ENCODE results near the gene CTAGE15.
"Not testable (repeated sequence)": the region's sequence is repeated elsewhere in the genome, so short reads cannot be mapped to it uniquely, and the experiment has no call there.

CTAGE15 gene, protein sequence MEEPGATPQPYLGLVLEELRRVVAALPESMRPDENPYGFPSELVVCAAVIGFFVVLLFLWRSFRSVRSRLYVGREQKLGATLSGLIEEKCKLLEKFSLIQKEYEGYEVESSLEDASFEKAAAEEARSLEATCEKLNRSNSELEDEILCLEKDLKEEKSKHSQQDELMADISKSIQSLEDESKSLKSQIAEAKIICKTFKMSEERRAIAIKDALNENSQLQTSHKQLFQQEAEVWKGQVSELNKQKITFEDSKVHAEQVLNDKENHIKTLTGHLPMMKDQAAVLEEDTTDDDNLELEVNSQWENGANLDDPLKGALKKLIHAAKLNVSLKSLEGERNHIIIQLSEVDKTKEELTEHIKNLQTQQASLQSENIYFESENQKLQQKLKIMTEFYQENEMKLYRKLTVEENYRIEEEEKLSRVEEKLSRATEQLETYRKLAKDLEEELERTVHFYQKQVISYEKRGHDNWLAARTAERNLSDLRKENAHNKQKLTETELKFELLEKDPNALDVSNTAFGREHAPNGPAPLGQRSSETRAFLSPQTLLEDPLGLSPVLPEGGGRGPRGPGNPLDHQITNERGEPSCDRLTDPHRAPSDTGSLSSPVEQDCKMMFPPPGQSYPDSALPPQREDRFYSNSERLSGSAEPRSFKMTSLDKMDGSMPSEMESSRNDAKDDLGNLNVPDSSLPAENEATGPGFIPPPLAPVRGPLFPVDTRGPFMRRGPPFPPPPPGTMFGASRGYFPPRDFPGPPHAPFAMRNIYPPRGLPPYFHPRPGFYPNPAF

DNA sequence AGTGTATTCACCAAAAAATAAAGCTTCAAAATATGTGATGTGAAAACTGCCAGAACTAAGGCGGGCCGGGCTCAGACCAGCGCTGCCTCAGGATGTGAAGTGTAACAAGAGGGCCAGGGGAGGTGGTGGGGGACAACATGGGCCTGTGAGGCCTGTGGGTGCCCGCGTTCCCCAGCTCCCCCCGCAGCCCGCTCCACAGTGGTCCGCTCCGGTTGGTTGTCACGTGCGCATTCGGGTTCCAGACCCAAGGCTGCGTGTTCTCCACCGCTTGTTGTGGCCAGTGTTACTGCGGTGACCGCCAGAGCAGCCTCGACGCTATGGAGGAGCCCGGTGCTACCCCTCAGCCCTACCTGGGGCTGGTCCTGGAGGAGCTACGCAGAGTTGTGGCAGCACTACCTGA lies at the start of gene CTAGE15:
TSS of gene CTAGE15 (plus strand) at position 301 of the 400 bp plus-strand sequence. CDS start at position 318, 17 bp downstream.
- FAIRE-seq, result not testable (repeated sequence)

DNA sequence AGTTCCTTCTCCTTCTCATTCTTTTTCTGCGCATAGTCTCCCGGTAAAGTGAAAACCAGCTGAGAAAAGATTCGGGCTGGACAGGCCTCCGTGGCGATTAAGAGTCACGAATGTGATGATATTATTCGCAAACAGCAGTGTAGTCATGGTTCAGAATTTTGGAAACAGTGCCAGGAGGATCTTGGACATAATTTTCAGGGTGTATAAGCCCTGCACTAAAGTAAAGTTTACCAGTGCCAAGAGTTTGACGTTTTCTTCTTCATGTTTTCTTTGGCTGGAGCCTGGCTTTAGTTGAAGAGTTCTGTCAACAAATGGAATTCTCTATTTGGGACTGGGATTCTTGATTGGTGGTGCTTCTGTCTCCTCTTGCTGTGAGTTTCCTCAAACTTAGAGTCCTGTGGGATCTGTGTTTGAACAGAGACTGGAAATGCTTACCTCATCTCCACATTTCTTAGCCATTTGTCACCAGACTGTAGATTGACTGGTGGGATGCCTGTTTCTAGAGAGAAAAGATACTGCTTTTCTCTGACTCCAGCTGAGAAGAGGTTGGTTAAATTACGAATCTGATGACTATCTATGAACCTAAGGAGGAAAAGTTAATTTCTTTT lies 49.2 kb upstream of the CTAGE15 start:
- FAIRE-seq, result peak; percentile 41

DNA sequence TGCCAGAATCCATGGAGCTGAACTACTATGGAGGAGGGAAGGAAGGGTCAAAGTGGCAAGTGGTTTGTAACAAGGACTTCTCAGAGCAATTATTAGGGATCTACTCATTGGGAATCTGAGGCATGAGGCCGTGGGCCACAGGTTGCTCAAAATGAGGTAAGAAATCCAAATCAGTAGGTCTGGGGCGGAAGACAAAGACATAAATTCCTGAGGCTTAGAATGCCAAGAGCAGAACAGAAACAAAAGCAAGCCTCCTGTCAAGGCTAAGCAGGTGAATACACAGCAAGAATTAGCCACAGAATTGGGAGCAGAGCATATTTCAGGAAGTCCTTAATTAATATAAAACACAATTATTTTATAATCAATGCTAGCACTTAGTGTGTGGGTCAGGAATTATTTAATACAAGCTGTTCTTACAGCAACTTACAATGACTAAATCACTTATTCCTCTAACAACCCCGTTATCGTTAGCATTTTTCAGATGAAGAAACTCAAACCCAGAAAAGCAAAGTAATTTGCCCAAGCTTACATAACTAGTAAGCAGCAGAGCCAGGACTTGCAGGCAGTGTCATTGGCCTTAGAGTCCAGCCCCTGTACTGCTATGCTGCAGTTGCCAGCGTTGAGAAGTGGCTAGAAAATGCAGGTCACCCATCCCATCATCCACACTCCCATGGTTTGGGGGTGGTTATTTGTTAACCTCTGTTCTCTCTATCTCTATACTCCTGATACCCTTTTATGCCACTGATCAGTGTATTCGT lies 40.3 kb upstream of the CTAGE15 start:
- not testable (repeated sequence) for FAIRE-seq

DNA sequence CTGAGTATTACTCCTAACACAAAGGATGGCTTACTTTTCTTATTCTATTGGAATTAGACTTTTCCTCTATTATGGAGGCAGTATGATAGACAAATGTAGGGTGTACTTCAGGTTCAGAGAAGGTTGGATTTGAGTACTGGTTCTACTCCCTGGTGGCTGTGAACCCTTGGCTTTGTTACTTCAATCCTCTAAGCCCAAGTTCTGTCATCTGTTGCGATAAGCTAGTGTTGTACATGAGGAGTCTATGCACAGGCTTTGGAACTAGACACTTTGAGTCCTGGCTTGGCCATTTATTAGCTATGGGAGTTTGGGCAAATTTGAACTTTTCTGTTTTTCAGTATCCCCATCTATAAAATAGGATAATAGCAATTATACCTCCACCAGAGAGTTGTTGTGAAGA lies 39.7 kb upstream of the CTAGE15 start:
- FAIRE-seq, result not testable (repeated sequence)

DNA sequence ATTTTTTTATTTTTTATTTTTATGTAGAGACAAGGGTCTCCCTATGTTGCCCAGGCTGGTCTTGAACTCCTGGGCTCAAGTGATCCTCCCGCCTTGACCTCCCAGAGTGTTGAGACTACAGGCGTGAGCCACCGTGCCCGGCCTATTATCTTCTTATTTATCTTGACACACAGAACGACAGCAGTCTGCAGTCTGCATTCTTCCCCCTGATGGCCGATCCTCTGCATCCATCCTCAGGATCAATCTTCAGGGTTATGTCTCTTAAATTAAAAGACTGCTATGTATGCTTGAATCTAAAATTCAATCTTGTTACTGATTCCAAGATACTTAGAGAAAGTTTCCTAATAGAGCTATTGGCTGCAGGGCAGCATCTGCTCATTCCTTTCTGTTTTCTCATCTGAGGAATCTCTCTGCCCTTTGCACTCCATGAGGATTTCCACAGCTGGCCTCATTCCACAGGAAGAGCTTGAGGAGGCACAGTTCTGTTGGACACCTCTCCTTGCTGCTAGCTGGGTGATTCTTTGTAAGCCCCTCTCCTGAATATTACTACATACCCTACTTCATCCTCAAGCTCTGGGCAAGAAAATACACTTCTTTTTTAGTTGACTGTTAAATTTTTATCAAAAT lies 38.3 kb upstream of the CTAGE15 start:
- not testable (repeated sequence) for FAIRE-seq

DNA sequence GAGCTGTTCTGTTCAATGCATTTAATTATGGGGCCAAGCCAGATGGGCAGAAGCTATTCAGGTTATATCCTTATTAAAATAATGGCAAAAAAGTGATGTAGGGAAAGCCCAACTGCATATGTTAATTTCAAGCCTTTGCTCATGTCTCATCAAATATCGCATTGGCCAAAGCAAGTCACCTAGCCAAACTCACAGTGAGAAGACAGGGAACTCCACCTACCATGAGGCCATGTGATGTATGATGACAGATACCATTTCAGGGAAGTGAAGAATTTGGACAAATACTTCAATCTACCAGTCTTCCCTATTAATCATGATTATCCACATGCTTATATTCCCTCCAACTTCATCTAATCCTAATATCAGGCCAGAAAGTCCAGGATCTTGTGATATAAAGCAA lies 35.2 kb upstream of the CTAGE15 start:
- FAIRE-seq, result not testable (repeated sequence)

DNA sequence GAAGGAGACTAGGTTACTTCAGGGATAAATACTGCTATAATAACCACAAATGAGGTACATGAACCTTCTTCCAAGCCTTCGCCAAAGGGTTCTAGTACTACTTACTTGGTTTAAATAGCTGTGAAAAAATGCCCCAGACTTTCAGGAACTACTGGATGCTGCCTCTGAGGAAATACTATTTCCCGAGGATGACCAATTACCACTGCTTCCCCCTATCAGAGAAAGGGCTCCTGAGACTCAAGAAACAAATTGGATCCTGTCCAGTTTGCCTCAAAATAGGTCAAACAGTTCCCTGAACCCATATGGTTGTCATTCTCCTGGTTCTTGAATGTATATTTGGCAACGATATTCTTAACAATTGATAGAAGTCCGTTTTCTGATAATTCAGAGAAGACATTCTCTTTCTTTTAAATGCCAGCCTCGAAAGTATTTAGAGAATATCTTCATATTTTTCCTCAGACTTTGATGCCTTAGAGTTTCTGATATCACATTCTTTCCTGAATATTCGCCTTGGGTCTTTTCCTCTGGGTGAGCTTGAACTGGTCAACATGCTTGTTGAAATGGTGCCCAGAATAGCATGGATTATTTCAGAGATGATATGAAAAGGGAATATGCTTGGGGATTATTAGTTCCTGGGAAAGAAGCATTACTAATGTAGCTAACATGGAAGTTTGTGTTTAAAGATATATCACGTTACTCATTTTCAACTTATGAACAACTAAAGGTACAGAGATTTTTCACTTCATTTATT lies 28.1 kb upstream of the CTAGE15 start:
- not testable (repeated sequence) for FAIRE-seq

DNA sequence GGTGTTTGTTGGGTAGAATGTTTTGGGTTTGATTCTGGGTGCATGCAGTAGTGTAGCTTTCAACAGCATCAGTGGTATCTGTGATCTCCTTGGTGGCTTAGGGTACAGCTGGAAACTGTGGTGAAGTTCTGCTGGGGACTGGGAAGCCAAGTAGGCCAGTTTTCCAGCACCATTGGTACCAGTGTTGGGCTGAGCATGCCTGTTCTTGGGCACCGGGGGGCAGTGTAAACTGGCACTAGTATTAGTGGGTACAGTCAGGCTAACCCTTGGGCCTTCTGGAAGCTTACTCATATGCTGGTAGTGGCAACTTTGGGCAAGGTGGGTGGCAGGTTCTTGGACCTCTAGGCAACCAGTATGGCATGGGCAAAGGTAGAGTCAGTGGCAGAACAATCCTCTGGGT lies 15.6 kb upstream of the CTAGE15 start:
- FAIRE-seq, result not testable (repeated sequence)

DNA sequence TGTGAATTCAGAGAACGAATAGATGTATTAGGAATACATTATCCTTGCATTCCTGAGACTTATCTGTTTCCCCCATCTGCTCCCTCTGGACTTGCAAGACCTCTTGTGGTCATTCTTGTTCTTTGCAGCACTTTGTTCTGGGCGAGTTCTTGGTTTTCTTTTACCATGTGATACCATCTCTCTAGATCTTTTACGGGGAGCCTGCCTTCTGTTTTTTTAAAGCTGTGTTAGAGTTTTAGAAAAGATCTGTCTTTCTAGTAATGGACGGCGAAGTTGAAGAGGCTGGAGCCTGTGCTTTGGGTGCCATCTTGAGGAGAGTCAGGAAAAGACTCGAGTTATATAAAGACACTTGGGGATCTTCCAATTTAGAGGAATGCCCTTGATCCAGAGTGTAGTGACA lies 8.3 kb upstream of the CTAGE15 start:
- FAIRE-seq, result not testable (repeated sequence)

DNA sequence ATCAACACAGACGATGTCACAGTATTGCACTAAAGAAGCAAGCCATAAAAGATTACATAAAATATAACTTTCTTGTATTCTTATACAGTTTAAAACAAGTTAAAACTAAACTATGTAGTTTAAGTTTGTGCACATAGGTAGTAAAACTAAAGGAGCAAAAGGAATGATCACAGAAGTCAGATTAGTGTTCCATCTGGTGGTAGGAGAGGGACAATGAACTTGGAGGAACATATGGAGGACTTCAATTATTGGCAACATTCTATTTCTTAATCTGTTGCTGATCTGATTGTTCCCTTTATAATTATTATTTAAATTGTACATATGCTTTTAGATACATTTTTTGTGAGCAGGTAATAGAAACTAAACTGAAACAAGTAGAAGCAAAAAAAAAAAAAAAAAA lies 5.6 kb upstream of the CTAGE15 start:
- FAIRE-seq, result not testable (repeated sequence)

DNA sequence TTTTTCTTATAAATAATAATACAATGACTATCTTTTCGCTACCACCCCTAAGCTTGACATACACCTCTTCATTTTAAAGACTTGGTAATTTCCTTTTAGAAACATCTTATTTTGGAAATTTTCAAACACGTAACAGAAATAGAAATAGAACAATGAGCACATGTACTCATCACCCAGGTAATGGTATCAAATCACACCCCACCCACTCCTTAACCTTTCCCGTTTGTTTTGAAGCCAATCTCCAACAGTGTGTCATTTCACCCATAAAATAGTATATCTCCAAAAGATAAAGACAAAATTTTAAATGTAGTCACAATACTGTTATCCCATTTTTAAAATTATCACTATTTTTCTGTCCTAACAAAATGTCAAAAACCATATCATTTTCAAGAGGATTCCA lies 16.6 kb downstream of the CTAGE15 start:
- FAIRE-seq, result peak; percentile 18

DNA sequence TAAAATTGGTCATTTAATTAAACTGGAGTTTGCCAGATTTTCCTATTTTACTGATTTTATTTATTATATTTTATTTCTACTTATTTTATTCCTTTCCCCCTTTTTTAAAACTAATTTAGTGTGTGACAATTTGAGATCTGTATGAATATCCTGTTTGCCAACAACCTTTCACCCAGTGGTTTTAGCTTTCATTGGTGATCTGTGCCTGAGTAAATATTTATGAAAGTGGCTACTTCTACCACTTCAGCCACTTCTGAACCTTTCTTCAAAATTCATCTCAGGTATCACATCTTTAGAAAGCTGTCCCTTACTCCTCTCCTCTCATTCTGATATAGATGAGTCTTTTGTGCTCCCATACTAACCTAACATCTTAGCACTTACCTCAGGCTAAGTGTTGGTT lies 18.3 kb downstream of the CTAGE15 start:
- FAIRE-seq, result not testable (repeated sequence)

DNA sequence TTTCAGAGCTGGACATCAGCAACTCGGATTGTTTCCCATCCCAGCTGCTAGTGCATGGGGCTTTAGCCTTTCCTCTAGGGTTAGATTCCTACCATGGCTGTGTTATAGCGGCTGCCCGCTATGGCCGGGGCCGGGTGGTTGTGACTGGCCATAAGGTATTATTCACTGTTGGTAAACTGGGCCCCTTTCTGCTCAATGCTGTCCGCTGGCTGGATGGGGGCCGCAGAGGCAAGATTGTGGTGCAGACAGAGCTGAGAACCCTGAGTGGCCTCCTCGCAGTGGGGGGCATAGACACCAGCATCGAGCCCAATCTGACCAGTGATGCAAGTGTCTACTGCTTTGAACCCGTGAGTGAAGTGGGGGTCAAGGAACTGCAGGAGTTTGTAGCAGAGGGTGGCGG lies 26.5 kb downstream of the CTAGE15 start:
- FAIRE-seq, result not testable (repeated sequence)

DNA sequence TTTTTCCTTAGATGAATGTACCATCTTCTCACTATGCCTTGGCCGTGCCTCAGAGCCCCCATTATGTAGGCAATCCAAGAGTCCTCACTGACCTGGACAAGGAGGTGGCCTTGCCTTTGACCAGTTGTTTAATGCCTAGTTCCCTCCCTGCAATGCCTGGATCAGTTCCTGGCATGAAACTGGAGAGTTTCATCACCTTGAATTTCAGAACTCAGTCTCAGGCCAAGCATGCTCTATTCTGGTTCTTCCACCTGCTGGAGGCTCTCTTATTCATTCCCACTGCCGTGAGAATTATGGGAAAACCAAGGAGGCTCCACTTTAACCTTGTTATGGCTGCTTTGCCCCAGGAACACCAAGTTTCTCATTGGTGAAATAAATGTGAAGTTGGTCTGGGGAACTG lies 31.9 kb downstream of the CTAGE15 start:
- not testable (repeated sequence) for FAIRE-seq

DNA sequence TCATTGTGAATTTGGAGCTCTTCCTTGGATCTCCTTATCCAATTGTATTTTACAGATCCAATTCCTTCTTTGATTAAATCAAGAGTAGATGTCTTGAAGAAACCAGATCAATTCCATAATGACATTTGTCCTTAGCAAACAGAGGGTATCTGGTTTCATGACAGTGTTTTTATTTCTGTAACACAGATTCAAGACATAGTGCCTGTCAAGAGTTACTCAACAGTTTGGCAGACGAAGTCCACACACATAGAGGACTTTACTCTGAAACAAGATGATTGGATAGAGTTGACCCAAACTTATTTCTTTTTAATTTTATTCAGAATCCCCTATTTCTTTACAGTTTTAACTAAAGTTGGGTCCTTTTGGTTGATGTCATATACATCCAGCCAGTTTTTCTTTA lies 34.5 kb downstream of the CTAGE15 start:
- not testable (repeated sequence) for FAIRE-seq

DNA sequence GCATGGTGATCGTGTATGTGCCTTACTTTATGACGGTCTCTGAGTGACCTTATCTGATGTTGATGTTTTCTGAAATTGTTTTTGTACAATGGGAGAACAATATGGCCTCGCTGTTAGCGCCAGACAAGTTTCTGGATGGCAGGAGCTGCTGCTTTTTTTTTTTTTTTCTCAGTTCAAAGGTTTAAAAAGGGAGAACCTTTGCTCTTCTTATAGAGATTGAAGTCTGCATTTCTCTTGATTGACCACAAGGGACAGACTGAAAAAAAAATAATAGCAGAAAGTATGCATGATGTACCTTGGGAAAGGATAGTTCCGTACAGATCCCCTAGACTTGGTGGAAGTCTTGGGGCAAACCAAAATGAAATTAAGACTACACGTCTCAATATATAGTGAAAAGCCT lies 43.9 kb downstream of the CTAGE15 start:
- not testable (repeated sequence) for FAIRE-seq

DNA sequence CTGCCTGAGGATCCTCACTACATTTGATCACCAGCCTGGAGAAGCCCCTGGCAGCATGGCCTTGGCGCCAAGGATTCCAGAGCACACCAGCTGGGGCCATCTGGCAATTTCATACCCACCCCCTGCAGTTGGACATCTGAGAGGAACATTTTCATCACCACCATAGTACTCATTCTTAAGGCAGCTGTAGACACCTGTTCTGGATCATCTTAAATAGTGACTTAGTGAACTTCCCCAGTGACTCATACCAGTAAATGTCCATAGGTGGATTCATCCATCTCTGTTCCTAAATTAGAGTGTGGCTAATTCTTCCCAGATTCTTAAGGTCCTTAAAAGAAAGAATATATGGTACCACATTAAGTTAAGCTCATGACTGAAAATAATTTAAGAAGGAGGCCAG lies 45.6 kb downstream of the CTAGE15 start:
- not testable (repeated sequence) for FAIRE-seq

DNA sequence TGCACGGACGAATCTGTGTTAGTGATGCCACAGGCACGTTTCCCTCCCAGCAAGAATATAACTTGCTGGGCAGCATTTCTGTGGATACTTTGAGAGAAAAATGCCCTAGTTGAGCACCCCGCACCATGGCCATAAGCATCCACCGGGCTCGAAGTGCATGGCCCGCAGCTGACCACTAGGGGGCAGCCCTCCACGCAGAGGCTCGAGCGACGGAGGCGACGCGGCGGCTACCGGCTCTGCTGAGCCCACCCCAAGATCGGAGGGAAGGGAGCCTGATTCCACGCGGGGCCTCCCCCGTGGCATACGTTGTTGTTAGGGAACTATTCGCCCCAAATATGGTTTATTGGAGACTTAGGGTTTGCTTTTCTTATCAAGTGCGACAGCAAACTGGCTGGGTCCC lies 48.5 kb downstream of the CTAGE15 start:
- FAIRE-seq, result not testable (repeated sequence)

DNA sequence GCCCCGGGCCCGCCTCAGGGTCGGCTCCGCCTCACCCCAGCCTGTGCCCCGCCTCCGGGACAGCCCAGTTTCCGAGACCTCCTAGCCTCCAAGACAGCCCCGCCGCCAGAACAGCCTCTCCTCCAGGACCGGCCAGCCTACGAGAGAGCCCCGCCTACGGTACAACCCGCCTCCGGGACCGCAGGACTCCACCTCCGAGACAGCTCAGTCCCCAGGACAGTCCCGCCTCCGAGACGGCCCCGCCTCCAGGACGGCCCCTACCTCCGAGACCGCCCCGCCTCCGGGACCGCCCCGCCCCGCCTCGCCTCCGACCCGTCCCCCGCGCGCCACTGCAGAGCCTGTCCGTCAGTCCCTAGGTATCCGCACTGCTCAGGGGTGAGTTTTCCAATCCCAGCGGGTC lies 49.0 kb downstream of the CTAGE15 start, which contains the start of gene TCAF2:
TSS of gene TCAF2 (plus strand) at position 329 of the 400 bp plus-strand sequence.
- not testable (repeated sequence) for FAIRE-seq

DNA sequence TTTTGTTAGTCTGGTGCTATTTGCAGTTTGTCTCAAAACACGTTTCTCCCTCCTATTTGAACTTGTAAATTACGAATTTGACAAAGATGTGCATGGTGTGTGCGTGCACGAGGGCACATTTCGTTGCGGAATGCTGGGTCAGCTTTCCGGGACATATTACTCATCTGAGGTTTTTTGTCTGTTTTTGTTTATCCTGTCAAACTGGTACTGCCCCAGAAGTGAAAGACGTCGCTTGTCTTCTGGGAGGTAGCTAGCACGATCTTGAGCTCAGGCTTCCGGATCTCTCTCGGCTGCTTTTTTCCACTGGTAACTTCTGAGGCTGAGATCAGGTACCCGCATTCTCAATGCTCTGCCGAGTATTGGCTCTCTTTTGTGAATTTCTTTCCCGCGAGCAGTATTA lies 49.6 kb downstream of the CTAGE15 start:
- FAIRE-seq, result not testable (repeated sequence)

DNA sequence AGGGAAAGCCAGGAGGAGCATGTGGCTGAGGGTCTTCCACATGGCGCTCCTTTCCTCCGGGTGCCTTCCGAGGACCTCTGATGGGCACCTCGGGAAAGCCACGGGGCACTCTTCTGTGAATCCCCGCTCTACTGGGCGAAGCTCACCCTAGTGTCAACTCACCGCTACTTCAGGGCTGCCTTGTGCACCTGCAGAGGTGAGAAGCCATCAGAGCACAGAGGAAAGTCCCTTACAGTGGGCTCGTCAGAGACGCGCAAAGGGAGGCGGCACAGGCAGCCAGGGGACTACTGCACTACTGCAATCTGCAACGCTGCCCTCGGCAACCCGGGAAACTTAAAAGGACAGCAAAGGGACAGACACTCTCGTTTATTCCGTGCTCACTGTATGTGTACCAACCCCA lies 50.5 kb downstream of the CTAGE15 start:
- not testable (repeated sequence) for FAIRE-seq
